Thymus (tissue), 11 donors: ENCODE results near the gene UBTD2. TPM values are rescaled to one million over a fixed set of nuclear protein-coding genes. Genes with fewer than 3 reads are reported as not detected.
A peak's percentile ranks its signal among the peaks of the same experiment; 100 is the strongest.

Source experiments
- DNase-seq, 9 donors: peaks; one replicate each; pipeline ENCODE4 v3.0.0-alpha.2; 2013; ENCODE audit warnings: low spot score in 9 of 9, low read depth in 6 of 9, missing footprints in 1 of 9
- H3K27ac ChIP-seq, 2 donors: one replicate each; pipeline ENCODE4 v1.5.1; 2013; ENCODE audit warnings: control low read depth in 1 of 2, low read depth in 1 of 2, low read length in 1 of 2, mild to moderate bottlenecking in 1 of 2, moderate library complexity in 1 of 2
- H3K27me3 ChIP-seq, 2 donors: one replicate each; pipeline ENCODE4 v1.5.1; 2013; ENCODE audit warnings: low read length in 1 of 2; ENCODE audit not compliant: control insufficient read depth in 2 of 2, insufficient read depth in 1 of 2
- H3K36me3 ChIP-seq, 2 donors: one replicate each; pipeline ENCODE4 v1.5.1; 2013; ENCODE audit warnings: low read length in 1 of 2, mild to moderate bottlenecking in 1 of 2, moderate library complexity in 1 of 2; ENCODE audit not compliant: control insufficient read depth in 2 of 2, insufficient read depth in 2 of 2
- H3K4me1 ChIP-seq, 2 donors: one replicate each; pipeline ENCODE4 v1.5.1; 2013; ENCODE audit warnings: low read length in 2 of 2; ENCODE audit not compliant: control insufficient read depth in 2 of 2, insufficient read depth in 2 of 2
- H3K4me3 ChIP-seq, 2 donors: one replicate each; pipeline ENCODE4 v1.5.1; 2013; ENCODE audit warnings: low read length in 2 of 2, control low read depth in 1 of 2, mild to moderate bottlenecking in 1 of 2
- H3K9me3 ChIP-seq, 2 donors: one replicate each; pipeline ENCODE4 v1.5.1; 2013; ENCODE audit warnings: low read length in 1 of 2, mild to moderate bottlenecking in 1 of 2; ENCODE audit not compliant: control insufficient read depth in 2 of 2, insufficient read depth in 1 of 2
- whole genome bisulfite sequencing: extraction: QIAGEN DNeasy Blood & Tissue Kit; methylation state at CpG from one replicate; pipeline ENCODE4 v1.1.7; 2013; 5-methylcytosine and 5-hydroxymethylcytosine counted together
- polyA plus RNA-seq: library from polyadenylated mRNA; stranded (reverse); fragments of 200-250 nt; gene quantifications from one replicate; pipeline ENCODE4 v1.2.3, GENCODE V29; 2013
- total RNA-seq: library from RNA; stranded (reverse); fragments of 120-200 nt; gene quantifications from one replicate; pipeline ENCODE4 v1.2.4, GENCODE V29; 2013
- donor health status: healthy.

Gene UBTD2
- total and polyA plus RNA-seq, 2 donors, result 13.2 to 17.8 TPM

- Histone ChIP-seq H3K36me3 (peaks cover 3 to 7% of the 10 kb centered on the region in 2 donors), H3K9me3 (peaks cover 0 to 4% of the 10 kb centered on the region in 2 donors), H3K27me3 (peaks cover 0 to 6% of the 10 kb centered on the region in 2 donors), H3K4me3 (peak overlapping the region; percentile 99 to 100), H3K4me1 (peaks cover 17 to 52% of the 10 kb centered on the region in 2 donors), H3K27ac (peak overlapping the region; percentile 63 to 89)
- DNase-seq, result peak in 4 of 9 donors; percentile 41 to 73 (median 52)
- under 1% methylated on average over 66 of the region's 66 CpGs for WGBS
Measured at GRCh38 chr5:172187118-172188032, 96.2 kb downstream of the UBTD2 start.

GRCh38 chr5:172186114-172186695, 97.4 kb downstream of the UBTD2 start:
- 58% methylated on average over 13 of the region's 13 CpGs for WGBS
- Histone ChIP-seq H3K9me3 (peaks cover 0 to 4% of the 10 kb centered on the region in 2 donors), H3K4me1 (peaks cover 17 to 52% of the 10 kb centered on the region in 2 donors), H3K27me3 (peaks cover 0 to 6% of the 10 kb centered on the region in 2 donors), H3K36me3 (peaks cover 3 to 7% of the 10 kb centered on the region in 2 donors), H3K4me3 (peak overlapping the region; percentile 99 to 100), H3K27ac (peak overlapping the region; percentile 19 to 77)
- DNase-seq, result no peak

DNA sequence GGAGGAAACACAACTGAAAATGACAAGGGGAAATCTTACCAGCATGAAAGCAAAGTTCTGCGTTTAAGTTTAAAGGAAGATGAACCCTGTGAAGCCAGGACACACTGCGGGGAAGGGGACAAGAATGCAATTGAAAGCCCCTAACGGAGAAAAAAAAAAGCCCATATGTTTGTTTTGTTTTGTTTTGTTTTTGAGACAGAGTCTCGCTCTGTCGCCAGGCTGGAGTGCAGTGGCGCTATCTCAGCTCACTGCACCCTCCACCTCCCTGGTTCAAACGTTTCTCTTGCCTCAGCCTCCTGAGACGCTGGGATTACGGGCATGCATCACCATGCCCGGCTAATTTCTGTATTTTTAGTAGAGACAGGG, 98.5 kb downstream of the UBTD2 start:
- H3K4me1 ChIP-seq, result peaks cover 19 to 61% of the 10 kb centered on the region in 2 donors
- no peak overlapping the region for H3K4me3 ChIP-seq
- 55% methylated on average over 10 of the region's 10 CpGs for WGBS

DNA sequence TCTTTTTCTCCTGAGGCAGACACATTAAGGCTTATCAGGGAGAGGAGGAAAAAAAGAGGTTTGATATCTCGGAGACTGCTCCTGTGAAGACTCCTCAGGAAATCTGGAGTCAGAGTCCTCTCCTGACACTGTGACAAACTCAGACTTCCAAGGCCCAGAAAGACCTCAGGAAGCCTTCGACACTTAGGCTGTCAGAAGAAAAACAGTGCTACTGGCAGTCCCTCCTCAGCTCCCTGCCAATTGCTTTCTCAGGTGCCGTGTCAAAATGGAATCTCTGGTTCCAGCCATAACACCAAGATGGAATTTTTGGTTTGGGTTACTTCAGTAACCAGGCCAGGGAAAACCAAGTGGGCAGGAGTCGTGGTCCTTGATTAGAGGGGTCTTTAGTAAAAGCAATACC, 99.7 kb downstream of the UBTD2 start:
- WGBS, result 96% methylated on average over 4 of the region's 4 CpGs
- H3K27ac ChIP-seq, result no peak overlapping the region
- DNase-seq, result no peak
- peaks cover 7 to 12% of the 10 kb centered on the region in 2 donors for H3K36me3 ChIP-seq
- peaks cover 0 to 10% of the 10 kb centered on the region in 2 donors for H3K9me3 ChIP-seq
- H3K27me3 ChIP-seq, result no peaks in the 10 kb centered on the region
- peaks cover 30 to 66% of the 10 kb centered on the region in 2 donors for H3K4me1 ChIP-seq
- no peak overlapping the region for H3K4me3 ChIP-seq

More for the DNA sequence above, 98.5 kb downstream of the UBTD2 start:
- Histone ChIP-seq H3K27me3 (peaks cover 0 to 6% of the 10 kb centered on the region in 2 donors), H3K36me3 (peaks cover 7 to 12% of the 10 kb centered on the region in 2 donors), H3K27ac (peak overlapping the region; percentile 77), H3K9me3 (peaks cover 0 to 10% of the 10 kb centered on the region in 2 donors)
- DNase-seq, result peak in 1 of 9 donors; percentile 57

- H3K36me3 ChIP-seq, result peaks cover 4 to 13% of the 10 kb centered on the region in 2 donors
- H3K27ac ChIP-seq, result no peak overlapping the region
- 97% methylated on average over 6 of the region's 6 CpGs for WGBS
- H3K27me3 ChIP-seq, result no peaks in the 10 kb centered on the region
- H3K4me3 ChIP-seq, result no peak overlapping the region
- peaks cover 43 to 80% of the 10 kb centered on the region in 2 donors for H3K4me1 ChIP-seq
- peaks cover 0 to 10% of the 10 kb centered on the region in 2 donors for H3K9me3 ChIP-seq
- DNase-seq, result no peak
Measured at GRCh38 chr5:172182291-172182690, 101.3 kb downstream of the UBTD2 start.

DNA sequence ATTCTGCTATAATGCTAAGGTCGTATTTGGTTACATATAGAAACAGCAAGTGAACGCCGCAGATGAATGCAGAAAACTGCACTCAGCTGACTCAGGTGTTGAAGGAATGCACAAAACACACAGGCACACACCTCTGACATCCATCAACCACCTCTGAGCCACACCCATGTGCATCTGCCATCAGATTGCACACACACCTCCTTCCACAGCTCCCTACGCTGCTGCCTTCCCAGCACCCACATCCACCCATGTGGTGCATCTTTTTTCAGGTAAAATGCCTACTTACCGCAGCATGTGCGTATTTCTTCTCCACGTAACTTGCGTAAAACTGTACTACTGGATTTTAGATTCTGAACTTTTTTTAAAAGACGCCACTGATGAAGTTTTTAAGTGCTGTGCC, 102.6 kb downstream of the UBTD2 start:
- peak in 1 of 9 donors; percentile 43 for DNase-seq
- 87% methylated on average over 9 of the region's 9 CpGs for WGBS
- Histone ChIP-seq H3K36me3 (peaks cover 4 to 17% of the 10 kb centered on the region in 2 donors), H3K9me3 (peaks cover 0 to 10% of the 10 kb centered on the region in 2 donors), H3K27me3 (no peaks in the 10 kb centered on the region), H3K4me1 (peaks cover 48 to 81% of the 10 kb centered on the region in 2 donors), H3K4me3 (no peak overlapping the region), H3K27ac (peak overlapping the region in 1 of 2 donors; percentile 53)

- Histone ChIP-seq H3K27me3 (no peaks in the 10 kb centered on the region), H3K27ac (peak overlapping the region; percentile 94 to 97), H3K4me1 (peaks cover 42 to 79% of the 10 kb centered on the region in 2 donors), H3K36me3 (peaks cover 4 to 15% of the 10 kb centered on the region in 2 donors), H3K9me3 (peaks cover 0 to 10% of the 10 kb centered on the region in 2 donors), H3K4me3 (peak overlapping the region; percentile 34 to 41)
- DNase-seq, result peak in 5 of 9 donors; percentile 52 to 85 (median 62)
- 8% methylated on average over 18 of the region's 18 CpGs for WGBS
Measured at GRCh38 chr5:172178991-172179989, 104.3 kb downstream of the UBTD2 start.

DNA sequence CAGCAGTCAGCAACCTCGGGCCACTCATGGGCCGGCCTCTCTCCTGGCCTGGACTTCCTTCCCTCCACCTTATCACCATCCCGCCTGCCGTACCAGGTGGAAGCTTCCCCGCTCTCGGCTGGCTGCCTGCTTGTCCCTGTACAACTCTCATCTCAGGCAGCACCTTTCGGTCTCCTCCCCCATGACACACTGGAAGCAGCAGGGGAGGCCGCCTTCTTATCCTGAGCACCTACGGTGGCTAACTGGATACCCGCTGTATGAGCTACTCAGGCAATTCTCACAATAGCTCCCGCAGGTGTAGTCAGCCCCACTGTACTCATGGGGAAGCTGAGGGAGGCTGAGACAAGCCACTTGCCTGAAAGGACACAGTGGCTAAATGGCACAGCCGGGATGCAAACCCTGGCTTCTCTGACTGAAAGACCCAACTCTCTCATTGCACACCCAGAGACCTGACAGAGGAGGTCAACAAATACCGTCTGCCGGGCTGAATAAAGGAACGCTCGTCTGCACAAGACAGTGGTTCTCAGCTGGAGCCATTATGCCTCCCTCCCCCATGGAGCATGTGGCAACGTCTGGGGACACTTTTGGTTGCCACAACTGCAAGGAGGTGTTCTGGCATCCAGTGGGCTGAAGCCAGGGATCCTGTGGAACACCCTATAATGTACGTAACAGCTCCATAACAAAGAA, 105.1 kb downstream of the UBTD2 start:
- 12% methylated on average over 18 of the region's 18 CpGs for WGBS
- H3K4me1 ChIP-seq, result peaks cover 48 to 81% of the 10 kb centered on the region in 2 donors
- DNase-seq, result peak in 4 of 9 donors; percentile 49 to 62 (median 52)

More for the DNA sequence above, 105.1 kb downstream of the UBTD2 start:
- Histone ChIP-seq H3K36me3 (peaks cover 7 to 12% of the 10 kb centered on the region in 2 donors), H3K4me3 (peak overlapping the region in 1 of 2 donors; percentile 41), H3K27ac (peak overlapping the region; percentile 94 to 97), H3K9me3 (peaks cover 0 to 10% of the 10 kb centered on the region in 2 donors), H3K27me3 (no peaks in the 10 kb centered on the region)
